ENCODE results near the gene FGF1.

DNA sequence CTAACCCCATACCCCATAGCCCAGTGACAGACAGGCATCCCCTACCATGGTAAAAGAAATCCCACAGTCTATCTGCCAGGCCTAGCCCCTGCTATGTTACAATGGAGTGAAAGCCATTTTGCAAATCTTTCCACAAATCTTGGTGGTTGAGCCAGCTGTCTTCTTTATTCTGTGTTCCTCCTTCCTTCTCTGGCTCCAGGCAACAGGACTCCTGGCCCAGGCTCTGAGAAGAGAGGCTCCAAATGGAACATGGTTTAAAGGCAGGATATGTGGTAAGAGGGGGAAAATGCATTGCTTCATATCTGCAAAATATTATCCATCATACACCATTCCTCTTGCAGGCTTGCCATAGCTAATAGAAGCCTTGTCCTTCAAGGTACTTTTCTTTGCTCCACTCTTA lies 25.2 kb downstream of the FGF1 start:
- TF ChIP-seq CTCF (conservative IDR thresholded peaks at IDR 0.05; ENCODE audit: low read depth, low read length) (no peak), POLR2A (IDR thresholded peaks at IDR 0.05; ENCODE audit: low read depth, low read length) (no peak), BHLHE40 (IDR thresholded peaks at IDR 0.05; ENCODE audit: low read depth, low read length) (no peak), MAZ (IDR thresholded peaks at IDR 0.05; ENCODE audit: borderline replicate concordance, low read depth, low read length) (no peak), CEBPB (IDR thresholded peaks at IDR 0.05; ENCODE audit: low read depth, low read length) (no peak), SMC3 (IDR thresholded peaks at IDR 0.05; ENCODE audit: low read depth, low read length) (no peak), RCOR1 (IDR thresholded peaks at IDR 0.05; ENCODE audit: insufficient replicate concordance, low read length) (no peak), MAFK (IDR thresholded peaks at IDR 0.05; ENCODE audit: low read depth, low read length) (no peak)
- TF ChIP-seq, protein P1, sequence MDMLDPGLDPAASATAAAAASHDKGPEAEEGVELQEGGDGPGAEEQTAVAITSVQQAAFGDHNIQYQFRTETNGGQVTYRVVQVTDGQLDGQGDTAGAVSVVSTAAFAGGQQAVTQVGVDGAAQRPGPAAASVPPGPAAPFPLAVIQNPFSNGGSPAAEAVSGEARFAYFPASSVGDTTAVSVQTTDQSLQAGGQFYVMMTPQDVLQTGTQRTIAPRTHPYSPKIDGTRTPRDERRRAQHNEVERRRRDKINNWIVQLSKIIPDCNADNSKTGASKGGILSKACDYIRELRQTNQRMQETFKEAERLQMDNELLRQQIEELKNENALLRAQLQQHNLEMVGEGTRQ (IDR thresholded peaks at IDR 0.05; ENCODE audit: low read depth, low read length) = no peak
